NCI-H2227 (cell line): ENCODE results near the gene POP7.
A peak's percentile ranks its signal among the peaks of the same experiment; 100 is the strongest.
"Not testable (repeated sequence)": the region's sequence is repeated elsewhere in the genome, so short reads cannot be mapped to it uniquely, and the experiment has no call there.

ENCODE experiments used
- DNase-seq: peaks from one replicate; lab custom pipeline; 2025; ENCODE audit not compliant: unreplicated experiment; lab: John Stamatoyannopoulos, UW

The POP7 gene

GRCh38 chr7:100705753-100706671, at the start of gene POP7:
Gene POP7, plus strand, starts transcription at chr7:100706121. Its CDS starts 710 bp downstream, at chr7:100706831.
- DNase-seq = peak; percentile 100

DNA sequence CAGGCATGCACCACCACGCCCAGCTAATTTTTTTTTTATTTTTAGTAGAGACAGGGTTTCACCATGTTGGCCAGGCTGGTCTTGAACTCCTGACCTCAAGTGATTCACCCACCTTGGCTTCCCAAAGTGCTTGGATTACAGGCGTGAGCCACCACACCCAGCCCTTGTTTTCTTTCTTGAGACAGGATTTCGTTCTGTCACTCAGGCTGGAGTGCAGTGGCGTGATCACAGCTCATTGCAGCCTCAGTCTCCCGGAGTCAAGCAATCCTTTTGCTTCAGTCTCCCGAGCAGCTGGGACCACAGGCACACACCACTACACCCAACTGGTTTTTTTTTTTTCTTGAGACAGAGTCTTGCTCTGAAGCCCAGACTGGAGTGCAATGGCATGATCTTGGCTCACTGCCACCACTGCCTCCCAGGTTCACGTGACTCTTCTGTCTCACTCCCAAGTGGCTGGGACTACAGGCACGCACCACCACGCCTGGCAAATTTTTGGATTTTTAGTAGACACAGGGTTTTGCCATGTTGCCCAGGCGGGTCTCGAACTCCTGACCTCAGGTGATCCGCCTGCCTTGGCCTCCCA, 43.6 kb upstream of the POP7 start:
- DNase-seq = not testable (repeated sequence)

DNA sequence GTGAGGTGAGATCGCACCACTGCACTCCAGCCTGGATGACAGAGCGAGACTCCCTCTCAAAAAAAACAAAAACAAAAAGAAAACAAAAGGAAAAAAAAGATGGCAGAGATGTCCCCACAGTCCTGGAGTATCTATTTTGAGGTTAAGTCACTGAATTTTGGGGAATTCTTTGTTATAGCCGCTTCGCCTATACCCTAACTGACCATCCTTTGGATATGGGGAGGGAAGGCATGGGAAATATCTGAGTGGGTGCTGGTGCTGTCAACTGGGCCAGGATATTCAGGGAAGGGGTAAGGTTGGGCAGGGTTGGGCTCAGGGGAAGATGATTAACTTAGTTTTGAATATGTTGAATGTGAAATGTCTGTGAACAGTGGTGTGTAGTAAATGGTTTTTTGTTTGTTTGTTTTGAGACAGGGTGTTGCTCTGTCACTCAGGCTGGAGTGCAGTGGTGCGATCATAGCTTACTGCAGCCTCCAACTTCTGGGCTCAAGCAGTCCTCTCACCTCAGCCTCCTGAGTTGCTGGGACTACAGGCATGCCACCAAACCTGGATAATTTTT, 40.7 kb upstream of the POP7 start:
- DNase-seq = no peak

DNA sequence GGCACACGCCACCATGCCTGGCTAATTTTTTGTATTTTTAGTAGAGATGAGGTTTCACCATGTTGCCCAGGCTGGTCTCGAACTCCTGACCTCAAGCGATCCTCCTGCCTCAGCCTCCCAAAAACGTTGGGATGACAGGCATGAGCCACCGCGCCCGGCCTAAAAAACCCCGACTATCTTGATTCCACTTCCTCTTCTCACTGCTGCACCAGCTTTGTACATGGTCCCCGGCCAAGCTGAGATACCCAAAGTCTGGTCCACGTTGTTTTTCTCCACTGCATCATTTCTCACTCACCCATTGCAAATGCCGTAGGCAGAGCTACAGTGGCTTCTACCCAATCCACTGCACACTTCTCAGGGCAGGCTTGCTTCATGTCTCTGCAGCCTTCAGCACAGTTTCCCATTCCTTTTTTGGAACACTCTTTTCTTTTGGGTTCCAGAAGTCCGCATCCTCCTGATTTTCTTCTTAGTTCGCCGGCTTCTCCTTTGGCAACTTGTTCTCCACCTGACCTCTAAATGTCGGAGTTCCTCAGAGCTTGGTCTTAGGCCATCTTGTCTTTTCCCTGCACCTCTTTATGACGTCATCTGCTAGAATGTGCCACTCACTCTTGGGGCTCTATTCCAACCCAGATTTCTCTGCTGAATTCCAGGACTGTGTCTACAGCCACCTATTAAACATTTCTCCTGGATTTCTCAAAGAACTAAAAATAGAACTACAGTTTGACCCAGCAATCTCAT, 38.4 kb upstream of the POP7 start:
- no peak for DNase-seq

DNA sequence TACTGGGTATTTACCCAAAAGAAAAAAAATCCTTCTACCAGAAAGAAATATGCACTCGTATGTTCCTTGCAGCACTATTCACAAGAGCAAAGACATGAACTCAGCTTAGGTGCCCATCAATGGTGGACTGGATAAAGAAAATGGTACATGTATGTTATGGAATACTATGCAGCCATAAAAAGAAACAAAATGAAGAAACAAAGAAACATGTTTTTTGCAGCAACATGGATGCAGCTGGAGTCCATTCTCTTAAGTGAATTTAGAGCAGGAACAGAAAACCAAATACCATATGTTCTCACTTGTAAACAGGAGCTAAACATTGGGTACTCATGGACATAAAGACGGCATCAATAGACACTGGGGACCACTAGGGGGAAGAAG, 37.9 kb upstream of the POP7 start:
- no peak for DNase-seq

GRCh38 chr7:100669106-100669505, 36.8 kb upstream of the POP7 start:
- not testable (repeated sequence) for DNase-seq

DNA sequence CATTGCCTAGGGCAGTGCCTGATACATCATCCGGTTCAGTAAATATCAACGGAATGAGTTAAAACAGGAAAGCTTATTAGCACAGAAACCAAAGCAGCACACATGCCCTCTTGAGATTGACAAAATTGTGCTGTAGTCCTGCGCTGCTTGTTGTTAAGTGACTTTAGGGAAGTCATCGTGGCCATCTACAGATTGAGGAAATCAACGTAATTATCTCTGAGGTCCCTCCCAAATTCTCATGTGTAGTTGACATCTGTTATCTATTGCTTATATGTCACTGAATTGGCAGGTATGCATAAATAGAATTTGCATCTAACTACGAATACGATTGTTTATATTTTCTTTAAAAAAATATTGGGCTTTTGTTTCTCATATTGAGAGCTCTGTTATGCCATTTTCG, 35.8 kb upstream of the POP7 start:
- DNase-seq = no peak

DNA sequence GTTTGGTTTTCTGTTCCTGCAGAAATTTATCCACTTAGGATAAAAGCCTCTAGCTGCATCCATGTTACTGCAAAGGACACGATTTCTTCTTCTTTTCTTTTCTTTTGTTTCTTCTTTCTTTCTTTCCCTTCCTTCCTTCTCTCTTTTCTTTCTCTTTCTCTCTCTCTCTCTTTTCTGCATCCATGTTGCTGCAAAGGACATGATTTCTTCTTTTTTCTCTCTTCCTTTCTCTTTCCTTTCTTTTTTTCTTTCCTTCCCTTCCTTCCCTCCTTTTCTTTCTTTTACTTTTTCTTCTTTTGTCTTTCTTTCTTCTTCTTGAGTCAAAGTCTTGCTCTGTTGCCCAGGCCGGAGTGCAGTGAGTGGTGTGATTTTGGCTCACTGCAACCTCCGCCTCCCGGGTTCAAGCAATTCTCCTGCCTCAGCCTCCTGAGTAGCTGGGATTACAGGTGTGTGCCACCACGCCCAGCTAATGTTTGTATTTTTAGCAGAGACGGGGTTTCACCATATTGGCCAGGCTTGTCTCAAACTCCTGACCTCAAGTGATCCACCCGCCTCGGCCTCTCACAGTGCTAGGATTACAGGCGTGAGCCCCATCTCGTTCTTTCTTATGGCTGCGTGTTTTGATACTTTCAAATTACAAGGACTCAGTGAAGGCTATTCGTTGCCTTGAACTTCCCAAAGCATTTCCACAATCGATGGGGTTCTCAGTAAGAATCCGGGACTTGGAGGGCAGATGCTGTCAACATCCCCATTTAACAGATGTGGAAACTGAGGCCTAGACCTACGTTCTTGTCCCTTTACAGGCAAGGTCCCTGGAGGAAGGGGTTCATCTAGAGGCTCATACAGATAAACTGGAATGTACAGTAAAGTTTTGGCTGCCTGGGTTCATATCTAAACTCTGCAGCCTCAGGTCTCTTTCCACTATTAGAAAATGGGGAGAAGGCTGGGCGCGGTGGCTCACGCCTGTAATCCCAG, 34.3 kb upstream of the POP7 start:
- no peak for DNase-seq

- peak; percentile 100 for DNase-seq
These were observed 32.5 kb upstream of the POP7 start, which contains the start of gene GNB2 for GRCh38 chr7:100673302-100673941. Gene GNB2, plus strand, starts transcription at chr7:100673740. Its CDS starts 2,526 bp downstream, at chr7:100676266.

GRCh38 chr7:100673942-100674410, 31.9 kb upstream of the POP7 start:
- DNase-seq = no peak

DNA sequence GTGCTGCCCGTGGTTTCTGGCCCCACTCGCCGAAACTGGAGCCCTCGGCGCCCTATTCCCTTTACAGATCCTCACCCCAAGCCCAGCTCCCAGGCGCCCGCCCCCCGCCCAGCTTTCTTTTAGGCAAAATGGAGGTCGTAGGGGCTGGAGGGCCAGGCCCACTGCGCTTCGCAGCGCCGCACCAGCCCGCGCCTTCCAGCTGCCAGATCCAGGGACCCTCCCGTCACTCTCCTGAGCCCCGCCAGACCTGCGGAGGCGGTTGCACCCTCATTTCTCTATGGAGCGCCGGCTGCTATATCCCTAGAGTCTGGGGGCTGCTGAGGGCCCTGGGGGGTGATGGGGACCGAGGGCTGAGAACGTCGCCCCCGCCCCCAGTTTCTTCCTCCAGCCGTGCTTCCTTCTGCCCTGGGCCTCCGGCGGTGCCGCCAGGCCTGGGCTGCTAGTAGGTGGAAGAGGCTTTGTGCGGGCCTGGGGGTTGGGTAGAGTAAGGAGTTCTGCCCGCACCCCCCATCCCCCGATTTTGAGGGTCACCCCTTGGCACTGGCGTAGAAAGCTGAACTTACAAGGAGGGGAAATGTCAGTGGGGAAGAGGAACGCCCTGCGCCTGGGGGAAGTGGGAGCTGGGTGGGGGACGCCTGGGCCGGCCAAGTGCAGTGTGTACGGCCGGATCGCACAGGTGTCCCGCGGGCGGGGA, 31.4 kb upstream of the POP7 start:
- DNase-seq = peak; percentile 64

DNA sequence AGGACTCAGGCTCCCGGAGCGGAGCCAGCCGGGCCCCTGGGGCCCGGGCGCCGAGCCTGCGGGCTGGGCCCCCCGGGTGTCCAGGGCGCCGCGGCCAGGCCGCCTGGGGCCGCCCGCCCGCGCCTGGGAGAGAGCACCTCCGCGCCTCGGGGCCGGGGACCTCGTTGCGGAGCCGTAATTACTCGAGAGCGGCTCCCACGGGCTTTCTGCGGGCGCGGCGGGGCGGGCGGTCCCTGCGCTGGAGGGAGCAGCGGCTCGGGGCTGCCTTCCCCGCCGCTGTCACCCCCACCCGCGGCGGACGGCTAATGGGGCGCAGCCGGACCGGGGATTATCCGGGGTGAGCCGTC, 30.8 kb upstream of the POP7 start:
- DNase-seq = no peak

DNA sequence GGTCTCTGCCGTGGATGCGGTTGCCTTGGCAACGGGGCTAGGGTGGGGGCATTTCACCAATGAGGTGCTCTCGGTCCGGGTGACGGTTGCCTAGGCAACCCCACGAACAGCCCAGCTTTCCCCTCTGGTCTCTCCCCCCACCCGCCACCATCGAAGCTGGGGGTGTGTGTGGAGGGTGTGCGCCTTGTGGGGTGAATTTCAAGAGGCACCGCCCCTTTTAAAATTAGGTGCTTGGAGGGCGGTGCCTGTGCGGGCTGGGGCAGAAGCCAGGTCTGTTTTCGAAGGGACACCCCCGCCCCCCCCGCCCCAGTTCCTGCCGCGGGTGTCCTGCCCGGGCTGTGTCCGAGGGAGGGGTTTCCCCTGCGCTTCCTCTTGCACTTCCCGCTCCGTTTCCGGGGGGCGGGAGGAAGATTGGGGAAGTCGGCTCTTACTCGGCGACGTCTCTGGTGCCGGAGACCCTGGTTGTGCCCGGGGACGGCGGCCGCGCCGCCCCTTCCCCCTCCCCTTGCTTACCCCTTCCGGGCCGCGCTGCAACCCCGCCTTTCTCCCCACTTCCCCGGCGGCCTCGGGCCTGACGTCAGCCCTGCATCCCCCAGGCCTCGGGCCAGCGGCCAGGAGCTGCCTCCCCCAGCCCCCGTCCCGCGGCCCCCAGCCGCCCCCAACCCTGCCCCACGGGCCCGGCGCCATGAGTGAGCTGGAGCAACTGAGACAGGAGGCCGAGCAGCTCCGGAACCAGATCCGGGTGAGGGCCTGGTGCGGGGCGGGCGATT, 30.2 kb upstream of the POP7 start:
- DNase-seq = peak; percentile 99

- DNase-seq = no peak
These were observed 29.2 kb upstream of the POP7 start for GRCh38 chr7:100676501-100677306.

DNA sequence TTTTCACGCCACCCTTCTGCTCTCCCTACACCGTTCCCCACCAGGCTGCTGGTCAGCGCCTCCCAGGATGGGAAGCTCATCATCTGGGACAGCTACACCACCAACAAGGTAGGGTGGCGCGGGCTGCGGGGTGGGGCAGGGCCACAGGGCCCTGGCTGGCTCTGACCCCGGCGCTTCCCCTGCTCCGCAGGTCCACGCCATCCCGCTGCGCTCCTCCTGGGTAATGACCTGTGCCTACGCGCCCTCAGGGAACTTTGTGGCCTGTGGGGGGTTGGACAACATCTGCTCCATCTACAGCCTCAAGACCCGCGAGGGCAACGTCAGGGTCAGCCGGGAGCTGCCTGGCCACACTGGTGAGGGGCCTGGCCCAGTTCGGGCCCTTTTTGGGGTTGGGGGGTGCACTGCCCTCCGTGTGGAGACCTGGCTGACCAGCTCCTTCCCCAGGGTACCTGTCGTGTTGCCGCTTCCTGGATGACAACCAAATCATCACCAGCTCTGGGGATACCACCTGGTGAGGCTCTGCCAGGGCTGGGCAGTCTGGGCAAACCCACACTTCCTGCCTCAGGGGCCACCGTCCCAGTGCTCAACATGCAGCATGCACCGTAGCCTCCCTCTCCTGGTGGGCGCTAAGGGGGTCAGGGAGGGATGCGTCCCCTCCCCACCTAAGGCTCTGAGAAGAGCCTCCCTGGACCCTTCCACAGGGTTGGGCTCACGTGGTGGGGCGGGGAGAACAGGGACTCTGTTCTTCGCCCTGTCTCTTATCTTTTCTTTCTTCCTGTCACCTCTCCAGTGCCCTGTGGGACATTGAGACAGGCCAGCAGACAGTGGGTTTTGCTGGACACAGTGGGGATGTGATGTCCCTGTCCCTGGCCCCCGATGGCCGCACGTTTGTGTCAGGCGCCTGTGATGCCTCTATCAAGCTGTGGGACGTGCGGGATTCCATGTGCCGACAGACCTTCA, 28.3 kb upstream of the POP7 start:
- no peak for DNase-seq

DNA sequence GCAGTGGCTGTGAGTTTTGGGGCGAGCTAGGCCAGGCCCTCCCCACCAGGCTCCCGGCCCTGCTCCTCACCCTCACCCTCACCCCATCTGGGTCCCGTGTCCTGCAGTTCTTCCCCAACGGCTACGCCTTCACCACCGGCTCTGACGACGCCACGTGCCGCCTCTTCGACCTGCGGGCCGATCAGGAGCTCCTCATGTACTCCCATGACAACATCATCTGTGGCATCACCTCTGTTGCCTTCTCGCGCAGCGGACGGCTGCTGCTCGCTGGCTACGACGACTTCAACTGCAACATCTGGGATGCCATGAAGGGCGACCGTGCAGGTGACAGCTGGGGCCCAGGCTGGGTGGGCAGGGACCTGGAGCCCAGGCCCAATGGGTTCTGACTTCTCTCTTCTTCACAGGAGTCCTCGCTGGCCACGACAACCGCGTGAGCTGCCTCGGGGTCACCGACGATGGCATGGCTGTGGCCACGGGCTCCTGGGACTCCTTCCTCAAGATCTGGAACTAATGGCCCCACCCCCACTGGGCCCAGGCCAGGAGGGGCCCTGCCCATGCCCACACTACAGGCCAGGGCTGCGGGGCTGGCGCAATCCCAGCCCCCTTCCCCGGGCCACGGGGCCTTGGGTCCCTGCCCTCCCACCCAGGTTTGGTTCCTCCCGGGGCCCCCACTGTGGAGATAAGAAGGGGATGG, 27.5 kb upstream of the POP7 start:
- no peak for DNase-seq
